Lower leg skin (tissue), 4 donors: ENCODE results near the gene KLKB1. TPM values are rescaled to one million over a fixed set of nuclear protein-coding genes. Genes with fewer than 3 reads are reported as not detected.

Experiments used
- DNase-seq, 2 donors: peaks; one replicate each; pipeline ENCODE4 v3.0.0-alpha.2; 2019; ENCODE audit warnings: low spot score in 2 of 2
- H3K4me3 ChIP-seq: fragments of 200-600 bp; sonication (generic); 2 replicates; pipeline ENCODE4 v1.5.1; 2017; ENCODE audit warnings: mild to moderate bottlenecking, low read depth; ENCODE audit not compliant: poor library complexity, severe bottlenecking
- POLR2A ChIP-seq, 2 donors: fragments of 450-650 bp; IDR thresholded peaks; one replicate each; pipeline ENCODE4 v1.6.1; 2016 to 2017; ENCODE audit warnings: antibody characterized with exemption in 2 of 2, mild to moderate bottlenecking in 1 of 2, moderate library complexity in 1 of 2
- WGBS, 2 donors: methylation state at CpG; one replicate each; pipeline ENCODE4 v1.1.5; 2018; 5-methylcytosine and 5-hydroxymethylcytosine counted together
- intact Hi-C: fragments of 100-400 bp; cut with DNase I; formaldehyde crosslinking; loops from one replicate; pipeline ENCODE4 v1.15.0; 2023; ENCODE audit warnings: low total_unique reads
- total RNA-seq, 4 donors: library from RNA; depleted of rRNA; stranded (reverse); fragments of >200 nt; gene quantifications; one replicate each; pipeline ENCODE4 v1.1.0, GENCODE V29; 2016
- TF ChIP-seq, protein P1 (sequence below), 3 donors: fragments of 450-650 bp; IDR thresholded peaks; one replicate each; pipeline ENCODE4 v1.5.1; 2016; ENCODE audit warnings: antibody characterized with exemption in 3 of 3, mild to moderate bottlenecking in 3 of 3, moderate library complexity in 2 of 3

KLKB1 gene
- total RNA-seq, 4 donors from 2014 or later, result 0.26 TPM; not detected in 3

DNA sequence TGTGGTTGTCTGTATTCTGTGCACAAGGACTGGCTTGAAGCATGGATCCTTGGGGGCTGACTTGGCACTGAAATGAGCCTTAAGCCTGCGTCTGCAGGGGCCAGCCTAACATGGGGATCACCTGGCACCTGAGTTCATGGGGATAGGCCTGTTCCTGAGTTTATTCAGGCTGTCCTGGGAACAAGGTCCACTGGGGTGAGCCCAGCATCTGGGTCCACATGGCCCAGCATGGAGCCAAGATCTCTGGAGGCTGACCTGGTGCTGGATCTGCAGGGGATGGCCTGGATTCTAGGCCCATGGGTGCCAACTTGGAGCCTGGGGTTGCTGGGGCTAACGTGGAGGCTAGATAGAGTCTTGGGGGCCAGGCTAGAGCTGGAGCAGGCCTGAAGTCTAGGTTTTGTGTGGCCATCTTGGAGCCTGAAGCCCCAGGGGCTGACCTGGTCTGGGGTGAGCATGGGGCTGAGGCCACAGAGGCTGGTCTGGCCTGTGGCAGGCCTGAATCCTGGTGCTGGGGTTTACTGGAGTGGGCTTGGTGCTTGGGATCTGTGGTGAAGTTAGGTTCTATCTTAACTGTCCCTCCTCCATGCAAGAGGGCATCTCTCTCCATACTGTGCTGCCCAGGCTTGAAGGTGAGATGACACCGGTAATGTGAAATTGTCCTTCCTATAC is 652 bp upstream of the KLKB1 start:
- 100% methylated on average over 2 to 3 of the region's 3 CpGs for WGBS, 2 donors
- intact Hi-C loops, result no loop called here
- DNase-seq, result no peak
- TF ChIP-seq, protein P1, sequence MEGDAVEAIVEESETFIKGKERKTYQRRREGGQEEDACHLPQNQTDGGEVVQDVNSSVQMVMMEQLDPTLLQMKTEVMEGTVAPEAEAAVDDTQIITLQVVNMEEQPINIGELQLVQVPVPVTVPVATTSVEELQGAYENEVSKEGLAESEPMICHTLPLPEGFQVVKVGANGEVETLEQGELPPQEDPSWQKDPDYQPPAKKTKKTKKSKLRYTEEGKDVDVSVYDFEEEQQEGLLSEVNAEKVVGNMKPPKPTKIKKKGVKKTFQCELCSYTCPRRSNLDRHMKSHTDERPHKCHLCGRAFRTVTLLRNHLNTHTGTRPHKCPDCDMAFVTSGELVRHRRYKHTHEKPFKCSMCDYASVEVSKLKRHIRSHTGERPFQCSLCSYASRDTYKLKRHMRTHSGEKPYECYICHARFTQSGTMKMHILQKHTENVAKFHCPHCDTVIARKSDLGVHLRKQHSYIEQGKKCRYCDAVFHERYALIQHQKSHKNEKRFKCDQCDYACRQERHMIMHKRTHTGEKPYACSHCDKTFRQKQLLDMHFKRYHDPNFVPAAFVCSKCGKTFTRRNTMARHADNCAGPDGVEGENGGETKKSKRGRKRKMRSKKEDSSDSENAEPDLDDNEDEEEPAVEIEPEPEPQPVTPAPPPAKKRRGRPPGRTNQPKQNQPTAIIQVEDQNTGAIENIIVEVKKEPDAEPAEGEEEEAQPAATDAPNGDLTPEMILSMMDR (IDR thresholded peaks at IDR 0.05), result no peak
- no peak for TF ChIP-seq POLR2A (IDR thresholded peaks at IDR 0.05)
- H3K4me3 ChIP-seq, result no peak overlapping the region

DNA sequence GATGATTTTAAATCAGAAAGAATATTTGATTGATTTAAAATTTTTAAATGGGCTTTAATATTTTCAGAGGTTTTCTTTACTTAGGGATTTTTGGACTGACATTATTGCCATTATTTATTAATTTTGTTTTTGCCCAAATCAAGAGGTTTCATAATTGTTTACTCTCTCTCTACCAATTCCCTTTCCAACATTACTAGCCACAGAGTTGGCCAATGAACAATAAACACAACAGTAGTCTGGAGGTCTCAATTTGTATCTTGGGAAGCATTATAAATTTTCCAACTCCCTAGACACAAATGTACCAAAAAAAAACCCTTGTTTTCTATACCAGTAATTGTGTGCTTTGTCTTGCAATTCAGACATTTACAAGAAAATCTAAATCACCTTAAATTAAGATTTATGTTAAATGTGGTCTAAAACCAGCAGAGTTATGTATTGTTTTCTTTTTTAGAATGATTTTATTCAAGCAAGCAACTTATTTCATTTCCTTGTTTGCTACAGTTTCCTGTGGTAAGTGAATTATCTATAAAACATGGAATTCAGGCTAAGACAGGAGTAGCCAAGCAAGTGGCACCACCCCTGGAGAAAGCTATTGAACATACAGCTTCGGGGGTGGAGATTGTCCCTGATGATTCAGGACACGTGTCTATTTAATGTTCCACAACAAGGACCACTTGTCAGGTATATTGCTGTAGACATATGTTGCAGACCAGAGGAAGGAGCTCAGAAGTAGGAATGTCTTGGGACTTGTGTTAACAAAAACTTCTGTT is 622 bp downstream of the KLKB1 start:
- TF ChIP-seq POLR2A (IDR thresholded peaks at IDR 0.05), result no peak
- TF ChIP-seq, protein P1 (IDR thresholded peaks at IDR 0.05), result no peak
- intact Hi-C loops, result no loop called here
- no peak for DNase-seq
- H3K4me3 ChIP-seq, result no peak overlapping the region
- WGBS, 2 donors, result 15 to 18% methylated on average over 2 of the region's 2 CpGs

DNA sequence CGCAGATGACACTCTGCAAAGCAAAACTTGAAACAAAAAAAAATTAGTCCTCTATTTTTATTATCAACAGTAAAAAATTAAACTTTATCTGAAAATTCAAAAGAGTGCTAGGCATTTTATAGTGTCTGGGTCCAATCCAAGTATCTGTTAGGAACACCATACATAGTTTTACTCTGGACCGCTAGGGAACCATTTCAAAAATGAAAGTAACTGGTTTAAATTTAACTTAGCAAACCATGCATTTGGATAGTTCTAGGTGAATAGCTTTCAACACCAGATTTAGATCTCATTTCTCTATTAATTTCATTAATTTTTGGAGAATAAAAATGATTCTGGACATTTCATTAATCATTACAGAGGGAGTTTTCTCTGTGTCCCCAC is 1.2 kb downstream of the KLKB1 start:
- no peak for TF ChIP-seq POLR2A (IDR thresholded peaks at IDR 0.05)
- TF ChIP-seq, protein P1 (IDR thresholded peaks at IDR 0.05), result no peak
- no peak for DNase-seq
- intact Hi-C loops, result no loop called here
- 70 to 75% methylated on average over 2 of the region's 2 CpGs for WGBS, 2 donors
- H3K4me3 ChIP-seq, result no peak overlapping the region

DNA sequence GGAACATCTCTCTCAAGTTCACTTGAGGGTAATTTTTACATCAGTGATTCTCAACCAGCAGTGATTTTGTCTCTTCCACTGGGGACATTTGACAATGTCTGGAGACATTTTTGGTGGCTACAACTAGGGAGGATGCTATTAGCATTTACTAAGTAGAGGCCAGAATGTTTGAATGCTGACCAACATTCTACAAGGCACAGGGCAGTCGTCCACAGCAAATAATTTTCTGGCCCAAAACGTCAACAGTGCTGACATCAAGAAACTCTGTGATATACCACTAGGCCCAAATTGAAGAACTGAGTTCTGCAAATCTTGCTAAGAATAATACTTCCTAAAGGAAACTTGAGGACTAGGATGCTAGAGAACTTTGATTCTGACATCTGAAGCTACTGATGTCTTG is 7.1 kb downstream of the KLKB1 start:
- 55 to 75% methylated on average over 2 of the region's 2 CpGs for WGBS, 2 donors
- no peak for DNase-seq
- intact Hi-C loops, result no loop called here
- no peak for TF ChIP-seq POLR2A (IDR thresholded peaks at IDR 0.05)
- TF ChIP-seq, protein P1 (IDR thresholded peaks at IDR 0.05), result no peak
- no peak overlapping the region for H3K4me3 ChIP-seq

GRCh38 chr4:186236126-186236525 is 8.8 kb downstream of the KLKB1 start:
- intact Hi-C loops, result no loop called here
- no peak overlapping the region for H3K4me3 ChIP-seq
- no peak for DNase-seq
- TF ChIP-seq POLR2A (IDR thresholded peaks at IDR 0.05), result no peak
- TF ChIP-seq, protein P1 (IDR thresholded peaks at IDR 0.05), result no peak
- WGBS, 2 donors, result 84 to 88% methylated on average over 4 of the region's 4 CpGs
